Smooth muscle cell (in vitro differentiated cells): ENCODE measurements around the gene APBB3. TPM values are rescaled to one million over a fixed set of nuclear protein-coding genes. Genes with fewer than 3 reads are reported as not detected.

Experiments used
- DNase-seq: peaks from one replicate; lab custom pipeline; 2025; ENCODE audit not compliant: unreplicated experiment; lab: John Stamatoyannopoulos, UW
- H2AFZ ChIP-seq: fragments of 200-600 bp; sonication (generic); 2 replicates; pipeline ENCODE4 v1.6.0; 2016; ENCODE audit warnings: antibody characterized with exemption, low read depth, mild to moderate bottlenecking
- H3F3A ChIP-seq: fragments of 200-600 bp; sonication (generic); 2 replicates; pipeline ENCODE4 v1.6.0; 2017; ENCODE audit warnings: antibody characterized with exemption, low read depth
- H3K27ac ChIP-seq: fragments of 200-600 bp; sonication (generic); 2 replicates; pipeline ENCODE4 v1.5.1; 2016; ENCODE audit warnings: low read depth, mild to moderate bottlenecking
- H3K27me3 ChIP-seq: fragments of 200-600 bp; sonication (generic); 2 replicates; pipeline ENCODE4 v1.6.1; 2016; ENCODE audit warnings: low read depth, mild to moderate bottlenecking
- H3K36me3 ChIP-seq: fragments of 200-600 bp; sonication (generic); 2 replicates; pipeline ENCODE4 v1.5.1; 2016; ENCODE audit warnings: low read depth
- H3K4me1 ChIP-seq: fragments of 200-600 bp; sonication (generic); 2 replicates; pipeline ENCODE4 v1.5.1; 2016; ENCODE audit warnings: low read depth
- H3K4me2 ChIP-seq: fragments of 200-600 bp; sonication (generic); 2 replicates; pipeline ENCODE4 v1.6.0; 2016; ENCODE audit warnings: mild to moderate bottlenecking
- H3K4me3 ChIP-seq: fragments of 200-600 bp; sonication (generic); 2 replicates; pipeline ENCODE4 v1.5.1; 2016; ENCODE audit warnings: mild to moderate bottlenecking
- H3K79me2 ChIP-seq: fragments of 200-600 bp; sonication (generic); 2 replicates; pipeline ENCODE4 v1.6.0; 2016; ENCODE audit warnings: low read depth, mild to moderate bottlenecking
- H3K9ac ChIP-seq: fragments of 200-600 bp; sonication (generic); 2 replicates; pipeline ENCODE4 v1.6.0; 2016; ENCODE audit warnings: low read depth
- H3K9me3 ChIP-seq: fragments of 200-600 bp; sonication (generic); replicated peaks from 2 replicates; pipeline ENCODE4 v1.5.1; 2016; ENCODE audit warnings: low read depth
- H4K20me1 ChIP-seq: fragments of 200-600 bp; sonication (generic); 2 replicates; pipeline ENCODE4 v1.6.0; 2016; ENCODE audit warnings: low read depth
- CTCF ChIP-seq: fragments of 200-600 bp; sonication (generic); IDR thresholded peaks from 2 replicates; pipeline ENCODE4 v1.5.1; 2017; ENCODE audit warnings: borderline replicate concordance, mild to moderate bottlenecking, antibody characterized with exemption; ENCODE audit not compliant: insufficient read depth, poor library complexity, severe bottlenecking
- WGBS: methylation state at CpG from one replicate; pipeline ENCODE4 v1.1.7; 2016; ENCODE audit warnings: low lambda C conversion rate; 5-methylcytosine and 5-hydroxymethylcytosine counted together
- polyA plus RNA-seq: library from polyadenylated mRNA; unstranded; fragments of >200 nt; fragmentation: Nextera tagmentation; extraction: Ambion mirVana; gene quantifications from 2 replicates; pipeline ENCODE4 v1.2.1, GENCODE V29; 2016
- total RNA-seq: library from RNA; depleted of rRNA; stranded (reverse); fragments of >200 nt; gene quantifications from 2 replicates; pipeline ENCODE4 v1.2.3, GENCODE V29; 2014

The APBB3 gene
- total and polyA plus RNA-seq, 2 experiments from 2014 or later: 11.5 to 18.8 TPM

- H3K36me3 ChIP-seq: no peaks in the 10 kb centered on the region
- peak overlapping the region; percentile 60 for H3K9ac ChIP-seq
- H2AFZ ChIP-seq: no peak overlapping the region
- H3K9me3 ChIP-seq: no peaks in the 10 kb centered on the region
- peaks cover 15% of the 10 kb centered on the region for H3K4me1 ChIP-seq
- H3K79me2 ChIP-seq: peaks cover 8% of the 10 kb centered on the region
- 30% methylated on average over 5 of the region's 5 CpGs for WGBS
- H3K27ac ChIP-seq: peak overlapping the region; percentile 82
- H3F3A ChIP-seq: peaks cover 15% of the 10 kb centered on the region
- H4K20me1 ChIP-seq: peaks cover 53% of the 10 kb centered on the region
- peak overlapping the region; percentile 51 for H3K4me3 ChIP-seq
- no peak for DNase-seq
- H3K27me3 ChIP-seq: no peaks in the 10 kb centered on the region
- peak overlapping the region; percentile 89 for H3K4me2 ChIP-seq
- no peak for TF ChIP-seq CTCF
Measured at GRCh38 chr5:140548300-140548688, 16.1 kb downstream of the APBB3 start.

GRCh38 chr5:140547508-140548299, 16.7 kb downstream of the APBB3 start, which contains the start of gene EIF4EBP3:
Gene EIF4EBP3, plus strand, starts transcription at chr5:140547662. Its CDS starts 76 bp downstream, at chr5:140547738.
- H3K4me2 ChIP-seq: peak within 1 kb of the TSS; percentile 89
- no peaks in the 10 kb centered on the region for H3K9me3 ChIP-seq
- H3K4me1 ChIP-seq: peaks cover 15% of the 10 kb centered on the region
- H3K4me3 ChIP-seq: peak within 1 kb of the TSS; percentile 51
- peaks cover 2% of the 10 kb centered on the region for H3K79me2 ChIP-seq
- H3K27ac ChIP-seq: peak within 1 kb of the TSS; percentile 82
- no peaks in the 10 kb centered on the region for H3K27me3 ChIP-seq
- no peak within 1 kb of the TSS for H2AFZ ChIP-seq
- no peaks in the 10 kb centered on the region for H3K36me3 ChIP-seq
- peak; percentile 74 for DNase-seq
- peaks cover 47% of the 10 kb centered on the region for H4K20me1 ChIP-seq
- WGBS: 4% methylated on average over 51 of the region's 52 CpGs
- peak; percentile 44 for TF ChIP-seq CTCF
- peaks cover 15% of the 10 kb centered on the region for H3F3A ChIP-seq
- peak within 1 kb of the TSS; percentile 60 for H3K9ac ChIP-seq

DNA sequence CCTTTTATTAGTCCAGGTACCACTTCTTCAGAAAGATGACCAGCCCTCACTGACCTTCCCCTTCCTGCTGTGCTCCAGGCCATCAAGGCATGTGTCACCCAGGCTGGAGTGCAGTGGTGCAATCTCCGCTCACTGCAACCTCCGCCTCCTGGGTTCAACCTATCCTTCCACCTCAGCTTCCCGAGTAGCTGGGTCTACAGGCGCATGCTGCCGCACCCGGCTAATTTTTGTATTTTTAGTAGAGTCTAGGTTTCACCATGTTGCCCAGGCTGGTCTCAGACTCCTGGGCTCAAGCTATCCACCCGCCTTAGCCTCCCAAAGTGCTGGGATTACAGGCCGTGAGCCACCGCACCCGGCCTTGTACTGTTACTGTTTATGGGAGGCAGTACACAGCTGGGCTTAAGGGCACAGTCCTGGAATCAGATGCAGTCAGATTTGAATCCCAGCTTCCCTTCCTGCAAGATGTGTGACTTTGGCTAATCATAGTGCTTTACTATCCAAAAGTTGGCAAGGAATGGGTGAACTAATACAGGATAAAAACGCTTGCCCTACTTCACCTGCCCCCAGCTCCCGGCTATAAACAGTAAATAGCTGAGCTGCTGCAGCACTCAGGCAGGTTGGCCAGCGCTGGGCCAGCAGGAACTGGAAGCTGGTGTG, 17.4 kb downstream of the APBB3 start:
- H3K27ac ChIP-seq: peak overlapping the region; percentile 82
- no peaks in the 10 kb centered on the region for H3K36me3 ChIP-seq
- no peak for TF ChIP-seq CTCF
- H3K4me3 ChIP-seq: peak overlapping the region; percentile 51
- WGBS: 62% methylated on average over 13 of the region's 13 CpGs
- peak overlapping the region; percentile 89 for H3K4me2 ChIP-seq
- H2AFZ ChIP-seq: no peak overlapping the region
- H4K20me1 ChIP-seq: peaks cover 41% of the 10 kb centered on the region
- no peak overlapping the region for H3K9ac ChIP-seq
- DNase-seq: no peak
- H3K9me3 ChIP-seq: no peaks in the 10 kb centered on the region
- no peaks in the 10 kb centered on the region for H3K79me2 ChIP-seq
- H3K4me1 ChIP-seq: peaks cover 15% of the 10 kb centered on the region
- peaks cover 15% of the 10 kb centered on the region for H3F3A ChIP-seq
- no peaks in the 10 kb centered on the region for H3K27me3 ChIP-seq
